Smooth muscle cell (in vitro differentiated cells): Measurements from ENCODE around the gene FAM163B. TPM values are rescaled to one million over a fixed set of nuclear protein-coding genes. Genes with fewer than 3 reads are reported as not detected.

Source experiments
- DNase-seq: peaks from one replicate; lab custom pipeline; 2025; ENCODE audit not compliant: unreplicated experiment; lab: John Stamatoyannopoulos, UW
- H2AFZ ChIP-seq: fragments of 200-600 bp; sonication (generic); 2 replicates; pipeline ENCODE4 v1.6.0; 2016; ENCODE audit warnings: antibody characterized with exemption, low read depth, mild to moderate bottlenecking
- H3F3A ChIP-seq: fragments of 200-600 bp; sonication (generic); 2 replicates; pipeline ENCODE4 v1.6.0; 2017; ENCODE audit warnings: antibody characterized with exemption, low read depth
- H3K27ac ChIP-seq: fragments of 200-600 bp; sonication (generic); 2 replicates; pipeline ENCODE4 v1.5.1; 2016; ENCODE audit warnings: low read depth, mild to moderate bottlenecking
- H3K27me3 ChIP-seq: fragments of 200-600 bp; sonication (generic); 2 replicates; pipeline ENCODE4 v1.6.1; 2016; ENCODE audit warnings: low read depth, mild to moderate bottlenecking
- H3K36me3 ChIP-seq: fragments of 200-600 bp; sonication (generic); 2 replicates; pipeline ENCODE4 v1.5.1; 2016; ENCODE audit warnings: low read depth
- H3K4me1 ChIP-seq: fragments of 200-600 bp; sonication (generic); 2 replicates; pipeline ENCODE4 v1.5.1; 2016; ENCODE audit warnings: low read depth
- H3K4me2 ChIP-seq: fragments of 200-600 bp; sonication (generic); 2 replicates; pipeline ENCODE4 v1.6.0; 2016; ENCODE audit warnings: mild to moderate bottlenecking
- H3K4me3 ChIP-seq: fragments of 200-600 bp; sonication (generic); 2 replicates; pipeline ENCODE4 v1.5.1; 2016; ENCODE audit warnings: mild to moderate bottlenecking
- H3K79me2 ChIP-seq: fragments of 200-600 bp; sonication (generic); 2 replicates; pipeline ENCODE4 v1.6.0; 2016; ENCODE audit warnings: low read depth, mild to moderate bottlenecking
- H3K9ac ChIP-seq: fragments of 200-600 bp; sonication (generic); 2 replicates; pipeline ENCODE4 v1.6.0; 2016; ENCODE audit warnings: low read depth
- H3K9me3 ChIP-seq: fragments of 200-600 bp; sonication (generic); replicated peaks from 2 replicates; pipeline ENCODE4 v1.5.1; 2016; ENCODE audit warnings: low read depth
- H4K20me1 ChIP-seq: fragments of 200-600 bp; sonication (generic); 2 replicates; pipeline ENCODE4 v1.6.0; 2016; ENCODE audit warnings: low read depth
- CTCF ChIP-seq: fragments of 200-600 bp; sonication (generic); IDR thresholded peaks from 2 replicates; pipeline ENCODE4 v1.5.1; 2017; ENCODE audit warnings: borderline replicate concordance, mild to moderate bottlenecking, antibody characterized with exemption; ENCODE audit not compliant: insufficient read depth, poor library complexity, severe bottlenecking
- WGBS: methylation state at CpG from one replicate; pipeline ENCODE4 v1.1.7; 2016; ENCODE audit warnings: low lambda C conversion rate; 5-methylcytosine and 5-hydroxymethylcytosine counted together
- polyA plus RNA-seq: library from polyadenylated mRNA; unstranded; fragments of >200 nt; fragmentation: Nextera tagmentation; extraction: Ambion mirVana; gene quantifications from 2 replicates; pipeline ENCODE4 v1.2.1, GENCODE V29; 2016
- total RNA-seq: library from RNA; depleted of rRNA; stranded (reverse); fragments of >200 nt; gene quantifications from 2 replicates; pipeline ENCODE4 v1.2.3, GENCODE V29; 2014

FAM163B gene
- total and polyA plus RNA-seq, 2 experiments from 2014 or later: 0.49 to 3.4 TPM

- peaks cover 9% of the 10 kb centered on the region for H3K4me1 ChIP-seq
- no peak within 1 kb of the TSS for H2AFZ ChIP-seq
- no peak within 1 kb of the TSS for H3K9ac ChIP-seq
- no peaks in the 10 kb centered on the region for H3K27me3 ChIP-seq
- TF ChIP-seq CTCF: no peak
- no peaks in the 10 kb centered on the region for H3F3A ChIP-seq
- 95% methylated on average over 24 of the region's 24 CpGs for WGBS
- no peaks in the 10 kb centered on the region for H3K79me2 ChIP-seq
- no peak within 1 kb of the TSS for H3K4me2 ChIP-seq
- H4K20me1 ChIP-seq: no peaks in the 10 kb centered on the region
- no peak within 1 kb of the TSS for H3K4me3 ChIP-seq
- no peak for DNase-seq
- no peaks in the 10 kb centered on the region for H3K9me3 ChIP-seq
- no peaks in the 10 kb centered on the region for H3K36me3 ChIP-seq
- no peak within 1 kb of the TSS for H3K27ac ChIP-seq
Observed at GRCh38 chr9:133635533-133636531, 26.6 kb upstream of the FAM163B start, which contains the start of gene DBH. DBH (plus strand) TSS chr9:133636363; CDS start chr9:133636372, 9 bp downstream.

GRCh38 chr9:133635098-133635497 lies 25.9 kb upstream of the FAM163B start:
- H3K36me3 ChIP-seq: no peaks in the 10 kb centered on the region
- no peaks in the 10 kb centered on the region for H4K20me1 ChIP-seq
- peaks cover 9% of the 10 kb centered on the region for H3K4me1 ChIP-seq
- H3K4me2 ChIP-seq: no peak overlapping the region
- WGBS: 67% methylated on average over 6 of the region's 6 CpGs
- DNase-seq: no peak
- no peak overlapping the region for H3K9ac ChIP-seq
- no peaks in the 10 kb centered on the region for H3F3A ChIP-seq
- H3K79me2 ChIP-seq: no peaks in the 10 kb centered on the region
- H3K9me3 ChIP-seq: no peaks in the 10 kb centered on the region
- H3K27me3 ChIP-seq: no peaks in the 10 kb centered on the region
- TF ChIP-seq CTCF: no peak
- H2AFZ ChIP-seq: no peak overlapping the region
- no peak overlapping the region for H3K27ac ChIP-seq
- no peak overlapping the region for H3K4me3 ChIP-seq

GRCh38 chr9:133634081-133634691 lies 25.0 kb upstream of the FAM163B start:
- Histone ChIP-seq H3K4me1 (peaks cover 9% of the 10 kb centered on the region), H3K36me3 (no peaks in the 10 kb centered on the region), H3K4me3 (no peak overlapping the region), H2AFZ (no peak overlapping the region), H3K4me2 (no peak overlapping the region), H3F3A (no peaks in the 10 kb centered on the region), H3K9me3 (no peaks in the 10 kb centered on the region), H3K27ac (no peak overlapping the region), H3K79me2 (no peaks in the 10 kb centered on the region), H3K27me3 (no peaks in the 10 kb centered on the region), H3K9ac (no peak overlapping the region), H4K20me1 (no peaks in the 10 kb centered on the region)
- 75% methylated on average over 24 of the region's 24 CpGs for WGBS
- no peak for DNase-seq
- TF ChIP-seq CTCF: no peak
